ENCODE measurements around the gene KRTAP4-3.
"Not testable (repeated sequence)": the region's sequence is repeated elsewhere in the genome, so short reads cannot be mapped to it uniquely, and the experiment has no call there.

KRTAP4-3 gene

GRCh38 chr17:41117846-41118386 is 50.1 kb downstream of the KRTAP4-3 start, which contains the start of gene KRTAP4-11:
TSS of gene KRTAP4-11 (minus strand) at chr17:41118373. CDS start at chr17:41118315, 58 bp downstream.
- DNase-seq (ENCODE audit: low spot score) = not testable (repeated sequence)
